Measurements from ENCODE around the gene MYLK. TPM values are rescaled to one million over a fixed set of nuclear protein-coding genes. Genes with fewer than 3 reads are reported as not detected.

MYLK gene
- total and polyA plus RNA-seq, 4 donors, result 17.1 to 158 (median 41.9) TPM

DNA sequence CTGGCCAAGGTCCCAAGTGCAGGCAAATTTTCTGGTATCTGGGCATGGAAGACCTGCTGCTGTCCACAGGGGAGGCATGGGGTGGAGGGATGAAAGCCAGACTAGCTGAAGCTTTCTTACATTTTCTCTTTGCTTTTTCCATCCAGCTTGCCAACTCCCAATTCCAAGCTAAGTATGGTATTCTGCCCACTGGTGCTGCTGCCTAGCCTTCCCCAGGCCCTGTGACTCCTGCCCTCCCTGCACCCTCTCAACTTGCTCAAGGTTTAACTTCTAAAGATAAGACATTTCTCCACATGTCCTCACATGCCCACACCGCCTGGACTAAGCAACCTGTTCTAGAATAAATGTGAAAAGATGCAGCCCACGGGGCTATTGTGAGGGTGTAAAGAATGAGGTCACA is 239.8 kb downstream of the MYLK start:
- peaks cover 11 to 67% (median 49%) of the 10 kb centered on the region in 4 donors for H3K36me3 ChIP-seq (ENCODE audit: control insufficient read depth in 4 of 4, insufficient read depth in 3 of 4, low read depth in 1 of 4, low read length in 3 of 4)
- no peaks in the 10 kb centered on the region for H3K9me3 ChIP-seq (ENCODE audit: control insufficient read depth in 4 of 4, low read length in 3 of 4)
- no peak overlapping the region for H3K27ac ChIP-seq (ENCODE audit: low read depth in 1 of 2, low read length in 2 of 2)
- TF ChIP-seq YY1 (IDR thresholded peaks at IDR 0.05), result no peak
- no peak for TF ChIP-seq HNF4G (IDR thresholded peaks at IDR 0.05)
- TF ChIP-seq, protein P1, sequence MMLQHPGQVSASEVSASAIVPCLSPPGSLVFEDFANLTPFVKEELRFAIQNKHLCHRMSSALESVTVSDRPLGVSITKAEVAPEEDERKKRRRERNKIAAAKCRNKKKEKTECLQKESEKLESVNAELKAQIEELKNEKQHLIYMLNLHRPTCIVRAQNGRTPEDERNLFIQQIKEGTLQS (IDR thresholded peaks at IDR 0.05), result no peak
- no peak for TF ChIP-seq EGR1 (IDR thresholded peaks at IDR 0.05; ENCODE audit: low read depth in 2 of 2)
- TF ChIP-seq FOXA1 (IDR thresholded peaks at IDR 0.05), result no peak
- TF ChIP-seq, protein P2, sequence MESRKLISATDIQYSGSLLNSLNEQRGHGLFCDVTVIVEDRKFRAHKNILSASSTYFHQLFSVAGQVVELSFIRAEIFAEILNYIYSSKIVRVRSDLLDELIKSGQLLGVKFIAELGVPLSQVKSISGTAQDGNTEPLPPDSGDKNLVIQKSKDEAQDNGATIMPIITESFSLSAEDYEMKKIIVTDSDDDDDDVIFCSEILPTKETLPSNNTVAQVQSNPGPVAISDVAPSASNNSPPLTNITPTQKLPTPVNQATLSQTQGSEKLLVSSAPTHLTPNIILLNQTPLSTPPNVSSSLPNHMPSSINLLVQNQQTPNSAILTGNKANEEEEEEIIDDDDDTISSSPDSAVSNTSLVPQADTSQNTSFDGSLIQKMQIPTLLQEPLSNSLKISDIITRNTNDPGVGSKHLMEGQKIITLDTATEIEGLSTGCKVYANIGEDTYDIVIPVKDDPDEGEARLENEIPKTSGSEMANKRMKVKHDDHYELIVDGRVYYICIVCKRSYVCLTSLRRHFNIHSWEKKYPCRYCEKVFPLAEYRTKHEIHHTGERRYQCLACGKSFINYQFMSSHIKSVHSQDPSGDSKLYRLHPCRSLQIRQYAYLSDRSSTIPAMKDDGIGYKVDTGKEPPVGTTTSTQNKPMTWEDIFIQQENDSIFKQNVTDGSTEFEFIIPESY (IDR thresholded peaks at IDR 0.05), result no peak
- no peak for TF ChIP-seq GABPA (IDR thresholded peaks at IDR 0.05 in 1 of 2, conservative IDR thresholded peaks at IDR 0.05 in 1 of 2)
- TF ChIP-seq, protein P3, sequence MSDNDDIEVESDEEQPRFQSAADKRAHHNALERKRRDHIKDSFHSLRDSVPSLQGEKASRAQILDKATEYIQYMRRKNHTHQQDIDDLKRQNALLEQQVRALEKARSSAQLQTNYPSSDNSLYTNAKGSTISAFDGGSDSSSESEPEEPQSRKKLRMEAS (IDR thresholded peaks at IDR 0.05), result no peak
- TF ChIP-seq RAD21 (IDR thresholded peaks at IDR 0.05), result no peak
- no peak for TF ChIP-seq RXRA (IDR thresholded peaks at IDR 0.05)
- TF ChIP-seq HNF4A (conservative IDR thresholded peaks at IDR 0.05), result no peak
- no peak for TF ChIP-seq FOXA2 (IDR thresholded peaks at IDR 0.05)
- no peaks in the 10 kb centered on the region for H3K4me1 ChIP-seq (ENCODE audit: control insufficient read depth in 4 of 4, insufficient read depth in 4 of 4, low read length in 3 of 4)
- H3K4me3 ChIP-seq (ENCODE audit: low read depth in 1 of 3, low read length in 3 of 3), result no peak overlapping the region
- no peak overlapping the region for H3K9ac ChIP-seq (ENCODE audit: low read depth in 1 of 2, low read length in 2 of 2)
- no peak for DNase-seq (ENCODE audit: low spot score)
- no peaks in the 10 kb centered on the region for H3K27me3 ChIP-seq (ENCODE audit: control insufficient read depth in 4 of 4, insufficient read depth in 4 of 4, low read length in 3 of 4)
- WGBS, result 93% methylated on average over 2 of the region's 2 CpGs

DNA sequence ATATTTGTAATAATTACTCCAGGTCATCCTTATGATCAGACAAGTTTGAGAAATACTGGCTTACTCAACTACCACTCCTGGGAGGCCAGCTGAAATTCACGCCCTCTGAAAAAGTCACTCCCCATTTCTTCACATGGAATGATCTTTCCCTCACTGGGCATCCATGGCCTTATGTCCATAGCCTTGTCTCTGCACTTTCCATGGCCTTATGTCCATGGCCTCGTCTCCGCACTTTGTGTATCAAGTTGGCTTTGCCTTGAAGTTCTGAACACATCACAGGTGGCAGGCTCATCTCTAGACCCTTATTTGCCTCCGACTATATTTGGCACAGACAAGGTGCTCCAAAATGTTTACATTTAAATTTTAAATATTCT is 241.2 kb downstream of the MYLK start:
- H3K27me3 ChIP-seq (ENCODE audit: control insufficient read depth in 4 of 4, insufficient read depth in 4 of 4, low read length in 3 of 4), result no peaks in the 10 kb centered on the region
- no peak for TF ChIP-seq FOXA1 (IDR thresholded peaks at IDR 0.05)
- TF ChIP-seq FOXA2 (IDR thresholded peaks at IDR 0.05), result no peak
- TF ChIP-seq, protein P3 (IDR thresholded peaks at IDR 0.05), result no peak
- TF ChIP-seq HNF4G (IDR thresholded peaks at IDR 0.05), result no peak
- no peak for TF ChIP-seq JUND (IDR thresholded peaks at IDR 0.05)
- WGBS, result 95% methylated on average over 4 of the region's 4 CpGs
- H3K4me1 ChIP-seq (ENCODE audit: control insufficient read depth in 4 of 4, insufficient read depth in 4 of 4, low read length in 3 of 4), result no peaks in the 10 kb centered on the region
- H3K27ac ChIP-seq (ENCODE audit: low read depth in 1 of 2, low read length in 2 of 2), result no peak overlapping the region
- H3K36me3 ChIP-seq (ENCODE audit: control insufficient read depth in 4 of 4, insufficient read depth in 3 of 4, low read depth in 1 of 4, low read length in 3 of 4), result peaks cover 12 to 63% (median 49%) of the 10 kb centered on the region in 4 donors
- H3K9ac ChIP-seq (ENCODE audit: low read depth in 1 of 2, low read length in 2 of 2), result no peak overlapping the region
- no peak overlapping the region for H3K4me3 ChIP-seq (ENCODE audit: low read depth in 1 of 3, low read length in 3 of 3)
- DNase-seq (ENCODE audit: low spot score), result no peak
- no peaks in the 10 kb centered on the region for H3K9me3 ChIP-seq (ENCODE audit: control insufficient read depth in 4 of 4, low read length in 3 of 4)

DNA sequence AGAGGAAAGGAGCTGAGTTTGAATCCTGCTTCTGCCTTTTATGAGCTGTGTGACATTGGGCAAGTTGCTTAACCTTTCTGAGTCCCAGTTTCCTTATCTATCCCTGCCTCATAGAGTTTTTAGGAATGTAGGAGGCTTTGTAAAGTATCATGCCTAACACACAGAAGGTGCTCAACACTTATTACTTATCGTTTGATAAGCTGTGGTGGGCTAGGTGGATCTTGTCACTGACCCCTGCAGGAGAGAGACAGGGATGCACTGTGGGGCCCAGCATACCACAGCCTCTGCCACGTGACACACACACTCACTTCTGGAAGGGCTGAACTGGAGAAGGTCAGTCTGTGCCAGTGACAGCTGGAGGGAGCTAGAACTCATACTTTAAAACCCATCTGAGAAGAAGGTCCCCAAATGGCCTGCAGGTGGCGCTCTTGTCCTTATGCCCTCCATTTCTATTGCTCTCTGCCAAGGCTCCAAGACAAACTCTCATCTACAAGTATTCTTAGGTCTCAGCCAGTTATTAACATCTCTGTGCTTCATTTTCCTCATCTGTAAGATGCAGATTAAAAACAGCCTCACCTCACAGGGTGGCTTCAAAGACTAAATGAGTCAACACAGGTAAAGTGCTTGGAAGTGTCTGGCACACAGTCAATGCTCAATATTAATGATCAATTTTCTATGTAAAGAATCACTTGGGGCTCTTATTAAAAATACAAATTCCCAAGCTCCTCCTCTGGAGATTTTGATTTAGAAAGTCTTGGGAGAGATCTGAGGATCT is 241.8 kb downstream of the MYLK start:
- DNase-seq (ENCODE audit: low spot score), result peak; percentile 75
- no peaks in the 10 kb centered on the region for H3K9me3 ChIP-seq (ENCODE audit: control insufficient read depth in 4 of 4, low read length in 3 of 4)
- no peak overlapping the region for H3K27ac ChIP-seq (ENCODE audit: low read depth in 1 of 2, low read length in 2 of 2)
- H3K36me3 ChIP-seq (ENCODE audit: control insufficient read depth in 4 of 4, insufficient read depth in 3 of 4, low read depth in 1 of 4, low read length in 3 of 4), result peaks cover 12 to 65% (median 49%) of the 10 kb centered on the region in 4 donors
- 48% methylated on average over 3 of the region's 3 CpGs for WGBS
- H3K4me1 ChIP-seq (ENCODE audit: control insufficient read depth in 4 of 4, insufficient read depth in 4 of 4, low read length in 3 of 4), result no peaks in the 10 kb centered on the region
- no peak overlapping the region for H3K9ac ChIP-seq (ENCODE audit: low read depth in 1 of 2, low read length in 2 of 2)
- no peak overlapping the region for H3K4me3 ChIP-seq (ENCODE audit: low read depth in 1 of 3, low read length in 3 of 3)
- no peaks in the 10 kb centered on the region for H3K27me3 ChIP-seq (ENCODE audit: control insufficient read depth in 4 of 4, insufficient read depth in 4 of 4, low read length in 3 of 4)
- TF ChIP-seq HNF4G (IDR thresholded peaks at IDR 0.05) (no peak), HNF4A (conservative IDR thresholded peaks at IDR 0.05) (peak in 1 of 2 donors; percentile 13), NR2F2 (IDR thresholded peaks at IDR 0.05) (peak; percentile 54), EGR1 (IDR thresholded peaks at IDR 0.05; ENCODE audit: low read depth in 2 of 2) (no peak), TAF1 (conservative IDR thresholded peaks at IDR 0.05) (no peak), YY1 (IDR thresholded peaks at IDR 0.05) (no peak), RAD21 (IDR thresholded peaks at IDR 0.05) (peak; percentile 78 to 84), JUND (IDR thresholded peaks at IDR 0.05) (no peak), RXRA (IDR thresholded peaks at IDR 0.05) (no peak)
- TF ChIP-seq, protein P3 (IDR thresholded peaks at IDR 0.05), result no peak
- TF ChIP-seq, protein P4, sequence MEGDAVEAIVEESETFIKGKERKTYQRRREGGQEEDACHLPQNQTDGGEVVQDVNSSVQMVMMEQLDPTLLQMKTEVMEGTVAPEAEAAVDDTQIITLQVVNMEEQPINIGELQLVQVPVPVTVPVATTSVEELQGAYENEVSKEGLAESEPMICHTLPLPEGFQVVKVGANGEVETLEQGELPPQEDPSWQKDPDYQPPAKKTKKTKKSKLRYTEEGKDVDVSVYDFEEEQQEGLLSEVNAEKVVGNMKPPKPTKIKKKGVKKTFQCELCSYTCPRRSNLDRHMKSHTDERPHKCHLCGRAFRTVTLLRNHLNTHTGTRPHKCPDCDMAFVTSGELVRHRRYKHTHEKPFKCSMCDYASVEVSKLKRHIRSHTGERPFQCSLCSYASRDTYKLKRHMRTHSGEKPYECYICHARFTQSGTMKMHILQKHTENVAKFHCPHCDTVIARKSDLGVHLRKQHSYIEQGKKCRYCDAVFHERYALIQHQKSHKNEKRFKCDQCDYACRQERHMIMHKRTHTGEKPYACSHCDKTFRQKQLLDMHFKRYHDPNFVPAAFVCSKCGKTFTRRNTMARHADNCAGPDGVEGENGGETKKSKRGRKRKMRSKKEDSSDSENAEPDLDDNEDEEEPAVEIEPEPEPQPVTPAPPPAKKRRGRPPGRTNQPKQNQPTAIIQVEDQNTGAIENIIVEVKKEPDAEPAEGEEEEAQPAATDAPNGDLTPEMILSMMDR (IDR thresholded peaks at IDR 0.05; ENCODE audit: low read depth, low read length, missing input control), result peak; percentile 78
- TF ChIP-seq, protein P2 (IDR thresholded peaks at IDR 0.05), result no peak

Data from liver (tissue), 9 donors.